Measurements from ENCODE around the gene SLC27A5.
"Not testable (repeated sequence)": the region's sequence is repeated elsewhere in the genome, so short reads cannot be mapped to it uniquely, and the experiment has no call there.

The SLC27A5 gene

DNA sequence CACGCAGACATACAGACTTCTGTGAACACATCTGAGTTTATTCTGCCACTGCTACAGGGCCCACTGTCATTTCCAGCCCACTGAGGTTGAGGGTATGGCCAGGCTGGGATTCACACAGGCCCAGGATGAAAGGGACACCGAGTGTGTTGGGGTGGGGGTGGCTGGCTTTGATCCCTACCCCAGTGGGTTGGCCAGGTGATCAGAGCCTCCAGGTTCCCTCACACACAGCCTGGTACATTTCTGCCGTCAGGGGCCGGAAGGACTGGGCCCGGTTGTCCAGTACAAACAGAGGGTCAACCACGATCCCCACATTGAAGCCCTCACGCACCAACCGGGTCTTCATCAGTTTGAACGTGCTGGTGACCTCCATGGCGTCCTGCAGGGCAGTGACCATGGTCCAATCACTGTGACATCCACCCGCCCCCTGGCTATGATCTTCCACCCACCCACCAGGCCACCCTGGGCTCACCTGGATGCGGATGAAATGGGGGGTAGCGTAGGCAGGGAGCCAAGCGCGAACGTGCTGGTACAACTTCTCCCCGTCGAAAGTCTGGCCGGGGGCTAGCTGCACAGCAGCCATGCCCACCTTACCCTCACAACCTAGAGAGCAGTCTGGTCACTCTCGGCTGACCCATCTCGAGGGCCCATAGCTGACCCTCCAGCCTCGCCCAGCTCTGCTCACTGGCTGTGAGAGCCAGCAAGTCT, 13.3 kb downstream of the SLC27A5 start:
- DNase-seq (ENCODE audit: low read depth in 3 of 3), result no peak

GRCh38 chr19:58497634-58498170, 14.1 kb downstream of the SLC27A5 start:
- no peak for DNase-seq (ENCODE audit: low read depth in 3 of 3)

DNA sequence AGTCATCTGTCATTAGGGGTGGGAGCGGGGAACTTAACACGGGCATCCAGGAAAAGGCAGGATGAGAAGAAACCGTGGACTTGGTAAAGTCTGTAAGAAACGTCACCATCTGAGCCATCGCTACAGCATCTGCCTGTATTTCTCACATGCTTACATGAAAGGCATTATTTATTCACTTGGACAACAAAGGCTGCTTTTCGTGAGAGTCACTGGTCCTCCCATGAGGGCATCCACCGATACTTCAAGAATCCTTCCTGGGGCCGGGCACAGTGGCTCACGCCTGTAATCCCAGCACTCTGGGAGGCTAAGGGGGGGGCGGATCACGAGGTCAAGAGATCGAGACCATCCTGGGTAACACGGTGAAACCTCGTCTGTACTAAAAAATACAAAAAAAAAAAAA, 19.5 kb downstream of the SLC27A5 start:
- DNase-seq (ENCODE audit: low read depth in 3 of 3), result no peak

DNA sequence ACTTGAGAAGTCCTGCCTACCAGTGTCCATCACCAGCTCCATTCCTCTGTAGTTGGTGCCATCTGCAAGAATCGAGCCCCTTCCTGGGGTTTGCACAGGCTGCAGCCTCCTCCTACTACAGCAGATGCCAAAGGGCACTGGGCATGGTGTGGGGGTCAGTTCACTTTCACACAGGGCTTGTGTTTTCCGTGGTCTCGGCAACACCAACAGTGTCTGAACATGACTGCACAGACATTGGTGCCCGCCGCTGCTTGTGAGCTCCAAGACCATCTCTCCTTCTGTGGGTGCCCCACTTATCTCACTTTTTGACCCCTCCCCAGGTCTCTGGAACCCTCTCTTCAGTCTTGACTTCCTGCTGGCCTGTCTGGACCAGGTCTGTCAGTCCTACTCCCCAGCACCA, 20.4 kb downstream of the SLC27A5 start:
- DNase-seq (ENCODE audit: low read depth in 3 of 3), result no peak

DNA sequence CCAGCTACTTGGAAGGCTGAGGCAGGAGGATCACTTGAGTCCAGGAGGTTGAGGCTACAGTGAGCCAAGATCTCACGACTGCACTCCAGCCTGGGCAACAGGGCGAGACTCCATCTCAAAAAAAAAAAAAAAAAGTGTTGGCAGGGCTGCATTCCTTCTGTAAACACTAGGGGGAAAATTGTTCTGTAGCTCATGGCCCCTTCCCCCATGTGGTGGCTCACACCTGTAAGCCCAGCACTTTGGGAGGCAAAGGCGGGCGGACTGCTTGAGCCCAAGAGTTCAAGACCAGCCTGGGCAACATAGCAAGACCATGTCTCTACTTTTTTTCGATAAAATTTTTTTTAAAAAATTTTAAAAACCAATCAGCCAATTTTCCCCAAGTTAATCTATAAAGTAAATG, 27.4 kb downstream of the SLC27A5 start:
- DNase-seq (ENCODE audit: low read depth in 3 of 3), result not testable (repeated sequence)

GRCh38 chr19:58483776-58484175, 28.0 kb downstream of the SLC27A5 start:
- DNase-seq (ENCODE audit: low read depth in 3 of 3), result no peak

GRCh38 chr19:58482372-58482771, 29.4 kb downstream of the SLC27A5 start:
- no peak for DNase-seq (ENCODE audit: low read depth in 3 of 3)

DNA sequence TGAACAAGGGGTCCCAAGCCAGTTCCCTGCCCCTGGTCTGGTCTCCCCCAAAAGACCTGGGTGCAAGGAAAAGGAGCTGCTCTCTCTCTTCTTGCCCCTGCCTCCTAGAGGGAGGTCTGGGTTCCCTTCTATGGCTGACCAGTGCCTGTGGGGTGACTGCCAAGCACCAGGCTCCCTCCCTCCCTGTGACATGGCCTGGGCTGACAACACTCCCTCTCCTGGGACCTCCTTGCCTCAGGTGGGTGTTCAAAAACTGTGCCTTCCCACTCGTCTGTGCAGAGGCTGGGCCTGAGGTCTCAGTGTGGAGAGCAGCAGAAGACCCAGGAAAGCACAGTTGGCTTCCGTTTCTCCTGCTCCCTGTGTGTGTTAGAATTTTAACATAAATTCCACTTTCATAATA, 31.0 kb downstream of the SLC27A5 start:
- no peak for DNase-seq (ENCODE audit: low read depth in 3 of 3)

DNA sequence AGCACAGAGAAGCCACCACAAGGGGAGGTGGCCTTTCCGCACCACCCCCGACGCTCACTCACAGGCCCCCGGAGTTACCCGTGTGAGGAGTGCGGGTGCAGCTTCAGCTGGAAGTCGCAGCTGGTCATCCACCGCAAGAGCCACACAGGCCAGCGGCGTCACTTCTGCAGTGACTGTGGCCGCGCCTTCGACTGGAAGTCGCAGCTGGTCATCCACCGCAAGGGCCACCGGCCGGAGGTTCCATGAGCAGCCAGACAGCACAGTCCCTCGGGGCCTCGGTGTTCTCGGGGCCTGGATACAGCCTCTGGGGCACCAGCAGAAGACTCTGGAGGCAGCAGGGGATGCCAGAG, 31.3 kb downstream of the SLC27A5 start:
- DNase-seq (ENCODE audit: low read depth in 3 of 3), result no peak

GRCh38 chr19:58479736-58480480, 31.9 kb downstream of the SLC27A5 start:
- no peak for DNase-seq (ENCODE audit: low read depth in 3 of 3)

DNA sequence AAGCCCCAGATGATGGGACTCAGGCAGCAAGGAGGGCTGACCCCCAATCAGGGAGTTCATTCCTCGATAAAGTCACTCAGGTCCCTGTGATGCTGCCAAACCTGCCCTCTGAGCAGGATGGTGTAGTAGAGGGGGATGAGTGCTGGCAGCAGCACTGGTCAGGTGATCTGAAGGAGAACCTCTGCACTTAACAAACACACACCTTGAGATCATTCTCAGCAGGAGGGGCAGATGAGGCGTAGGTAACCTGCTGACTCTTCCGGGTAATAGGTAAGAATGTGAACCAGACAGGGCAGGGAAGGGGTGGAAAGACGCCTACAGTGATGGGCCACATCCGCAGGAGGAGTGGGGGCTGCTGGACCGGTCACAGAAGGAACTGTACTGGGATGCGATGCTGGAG, 32.5 kb downstream of the SLC27A5 start:
- DNase-seq (ENCODE audit: low read depth in 3 of 3), result no peak

GRCh38 chr19:58477871-58478270, 33.9 kb downstream of the SLC27A5 start:
- DNase-seq (ENCODE audit: low read depth in 3 of 3), result no peak

GRCh38 chr19:58477130-58477529, 34.7 kb downstream of the SLC27A5 start:
- no peak for DNase-seq (ENCODE audit: low read depth in 3 of 3)

GRCh38 chr19:58476498-58477015, 35.2 kb downstream of the SLC27A5 start:
- no peak for DNase-seq (ENCODE audit: low read depth in 3 of 3)

DNA sequence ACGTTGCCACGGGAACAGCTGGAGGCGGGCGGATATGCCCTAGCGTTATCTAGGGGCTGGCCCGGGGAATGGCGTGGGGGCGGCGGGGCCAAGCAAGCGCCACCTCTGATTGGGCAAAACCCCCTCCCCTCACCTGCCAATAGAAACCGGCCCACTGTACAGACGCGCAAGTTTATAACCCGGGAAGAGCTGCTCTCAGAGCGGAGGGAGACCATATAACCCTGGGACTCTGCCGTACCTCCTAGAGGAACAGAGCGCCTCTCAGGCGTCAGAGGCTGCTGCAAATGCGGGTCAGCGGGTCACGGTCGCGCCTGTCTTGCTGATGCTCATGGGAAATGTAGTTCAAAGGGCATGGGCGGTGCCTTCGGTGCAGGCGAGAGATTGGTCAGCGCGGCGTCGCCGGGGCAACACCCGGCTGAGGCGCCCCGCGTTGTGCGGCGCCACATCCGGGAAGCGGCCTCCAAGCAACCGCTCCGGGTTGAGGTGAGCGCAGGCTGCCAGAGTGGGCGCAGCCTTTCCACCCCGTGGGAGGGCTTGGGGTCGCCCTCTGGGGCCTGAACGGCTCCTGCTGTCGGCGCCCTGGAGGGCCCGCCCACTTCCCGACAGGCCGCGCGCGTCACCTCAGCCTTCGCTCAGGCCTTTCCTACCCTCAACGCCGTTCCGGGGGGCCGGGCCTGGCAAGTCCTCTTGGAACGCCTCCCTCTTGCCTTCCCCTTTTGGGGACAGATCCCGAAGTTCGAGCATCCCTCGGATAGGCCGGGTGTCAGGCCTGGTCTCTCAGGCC, 35.9 kb downstream of the SLC27A5 start, which contains the start of gene ZNF446:
ZNF446 (plus strand) TSS at position 639 of the 784 bp plus-strand sequence. CDS start 867 bp downstream, outside the sequence.
- peak; percentile 87 to 93 (median 93) for DNase-seq (ENCODE audit: low read depth in 3 of 3)

DNA sequence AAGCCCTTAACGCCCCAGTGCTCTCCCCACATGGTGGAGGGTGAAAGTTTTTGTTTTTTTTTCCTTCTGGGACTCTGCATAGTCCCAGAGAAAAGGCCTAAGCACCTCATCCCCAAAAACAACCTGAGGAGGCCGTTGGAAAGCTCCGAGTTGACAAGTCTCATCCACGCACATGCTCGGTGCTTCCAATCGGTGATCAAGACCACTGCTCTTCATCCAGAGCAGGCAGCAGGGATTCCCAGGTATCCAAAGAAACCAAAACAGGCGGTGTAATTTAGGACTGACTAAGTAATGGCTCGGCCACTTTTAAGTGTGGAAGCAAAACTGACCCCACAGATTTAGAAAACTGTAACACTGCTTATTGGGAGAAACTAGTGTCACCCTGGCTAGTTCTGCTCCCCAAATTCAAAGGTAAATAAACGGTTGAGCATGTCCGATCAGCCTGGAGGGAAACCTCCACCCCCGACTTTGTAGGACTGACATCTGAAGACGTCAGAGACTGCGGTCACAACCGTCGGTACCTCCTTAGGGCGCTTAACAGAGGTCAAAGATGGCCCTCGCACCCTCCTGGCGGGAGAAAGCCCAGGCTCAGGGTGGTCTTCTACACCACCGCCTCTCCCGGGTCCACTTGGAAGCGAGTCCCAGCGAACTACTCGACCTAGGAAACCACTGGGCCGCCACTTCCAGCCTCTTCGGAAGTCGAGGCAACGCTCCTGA, 36.6 kb downstream of the SLC27A5 start:
- no peak for DNase-seq (ENCODE audit: low read depth in 3 of 3)

DNA sequence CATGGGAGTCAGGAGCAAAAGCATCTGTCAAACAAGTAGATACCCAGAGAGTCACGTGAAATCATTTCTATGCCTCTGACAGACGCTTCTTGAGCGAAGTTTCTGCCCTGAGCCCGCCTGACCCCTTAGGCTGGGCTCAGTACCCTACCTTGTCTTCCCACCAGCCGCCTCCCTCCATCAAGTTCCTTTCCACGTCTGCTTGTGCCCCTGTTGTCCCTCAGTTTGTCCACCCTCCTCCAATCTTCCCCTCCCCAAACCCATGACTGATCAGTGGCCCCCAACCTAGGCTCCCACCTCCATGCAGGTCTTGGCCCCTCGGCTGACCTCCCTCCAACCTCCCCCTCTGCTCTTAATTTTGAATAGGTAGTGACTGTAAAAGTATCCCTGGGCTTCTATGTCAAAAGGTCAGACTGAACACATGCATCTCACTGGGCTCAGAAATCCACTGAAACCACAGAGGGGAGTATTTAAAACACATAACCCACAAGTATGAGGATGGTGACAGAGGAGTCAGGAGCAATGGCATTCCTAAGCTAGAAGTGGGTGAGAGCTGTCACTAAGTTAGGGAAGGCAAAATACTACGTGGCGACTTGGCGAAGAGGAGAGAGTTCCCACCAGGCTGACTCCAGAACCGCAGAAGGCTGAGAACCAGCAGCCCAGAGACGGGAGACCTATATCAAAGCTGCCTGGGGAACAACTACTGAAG, 37.3 kb downstream of the SLC27A5 start:
- DNase-seq (ENCODE audit: low read depth in 3 of 3), result no peak

DNA sequence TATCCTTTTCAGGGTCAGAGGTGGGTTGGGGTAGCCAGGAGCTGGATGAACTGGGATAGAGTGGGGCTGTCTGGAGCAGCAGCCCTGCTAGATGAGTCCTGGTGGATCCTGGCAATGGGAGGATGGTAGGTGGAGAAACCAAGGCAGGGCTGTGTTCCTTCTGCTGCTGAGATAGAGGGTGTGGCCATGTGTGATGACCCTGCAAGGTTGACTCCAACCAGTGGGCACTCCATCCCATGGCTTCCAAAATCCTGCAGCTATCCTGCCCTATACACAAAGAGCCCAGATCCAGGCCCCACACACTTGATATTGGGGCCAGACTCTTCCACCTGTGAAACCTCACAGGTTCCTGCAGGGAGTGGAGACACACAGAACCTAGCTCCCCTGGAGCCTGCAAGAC, 38.0 kb downstream of the SLC27A5 start:
- DNase-seq (ENCODE audit: low read depth in 3 of 3), result no peak

DNA sequence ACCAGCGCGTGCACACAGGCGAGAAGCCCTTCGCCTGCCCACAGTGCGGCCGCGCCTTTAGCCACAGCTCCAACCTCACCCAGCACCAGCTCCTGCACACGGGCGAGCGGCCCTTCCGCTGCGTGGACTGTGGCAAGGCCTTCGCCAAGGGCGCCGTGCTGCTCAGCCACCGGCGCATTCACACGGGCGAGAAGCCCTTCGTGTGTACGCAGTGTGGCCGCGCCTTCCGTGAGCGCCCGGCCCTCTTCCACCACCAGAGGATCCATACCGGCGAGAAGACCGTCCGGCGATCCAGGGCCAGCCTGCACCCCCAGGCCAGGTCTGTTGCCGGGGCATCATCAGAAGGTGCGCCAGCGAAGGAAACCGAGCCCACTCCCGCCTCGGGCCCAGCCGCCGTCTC, 40.1 kb downstream of the SLC27A5 start:
- no peak for DNase-seq (ENCODE audit: low read depth in 3 of 3)

DNA sequence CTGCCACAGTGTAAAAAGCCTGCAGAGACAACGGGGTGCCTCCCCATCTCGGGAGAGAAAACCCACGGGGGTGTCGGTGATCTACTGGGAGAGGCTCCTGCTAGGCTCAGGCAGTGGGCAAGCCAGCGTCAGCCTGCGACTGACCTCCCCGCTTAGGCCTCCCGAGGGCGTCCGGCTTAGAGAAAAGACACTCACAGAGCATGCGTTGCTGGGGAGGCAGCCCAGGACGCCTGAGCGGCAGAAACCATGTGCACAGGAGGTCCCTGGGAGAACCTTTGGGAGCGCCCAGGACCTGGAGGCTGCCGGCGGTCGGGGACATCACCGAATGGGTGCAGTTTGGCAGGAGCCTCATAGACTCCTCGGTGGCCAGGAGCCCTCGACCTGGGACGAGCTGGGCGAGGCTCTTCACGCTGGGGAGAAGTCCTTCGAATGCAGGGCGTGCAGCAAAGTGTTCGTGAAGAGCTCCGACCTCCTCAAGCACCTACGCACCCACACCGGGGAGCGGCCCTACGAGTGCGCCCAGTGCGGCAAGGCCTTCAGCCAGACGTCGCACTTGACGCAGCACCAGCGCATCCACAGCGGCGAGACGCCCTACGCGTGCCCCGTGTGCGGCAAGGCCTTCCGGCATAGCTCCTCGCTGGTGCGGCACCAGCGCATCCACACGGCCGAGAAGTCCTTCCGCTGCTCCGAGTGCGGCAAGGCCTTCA, 40.8 kb downstream of the SLC27A5 start:
- DNase-seq (ENCODE audit: low read depth in 3 of 3), result not testable (repeated sequence)
